Dermis microvascular lymphatic vessel endothelial cell (primary cell): ENCODE measurements around the gene C5orf52. TPM values are rescaled to one million over a fixed set of nuclear protein-coding genes. Genes with fewer than 3 reads are reported as not detected.
"Not testable (repeated sequence)": the region's sequence is repeated elsewhere in the genome, so short reads cannot be mapped to it uniquely, and the experiment has no call there.

ENCODE experiments used
- DNase-seq, 2 donors: peaks; one replicate each; pipeline versions ENCODE4 v3.0.0 to v3.0.0-alpha.2; 2010; ENCODE audit warnings: low read depth in 2 of 2
- total RNA-seq: library from RNA; depleted of rRNA; stranded (reverse); fragments of >200 nt; gene quantifications from 2 replicates; pipeline ENCODE4 v1.2.1, GENCODE V29; 2014

C5orf52 gene
- not detected in 2 replicates for total RNA-seq

- peak; percentile 53 for DNase-seq
These were observed at the start of gene C5orf52 for GRCh38 chr5:157670662-157671591. C5orf52 (plus strand) TSS chr5:157671533; CDS start chr5:157671615, 82 bp downstream.

- DNase-seq: no peak
These were observed 47.2 kb upstream of the C5orf52 start for GRCh38 chr5:157624144-157624543.

- DNase-seq: no peak
These were observed 44.5 kb upstream of the C5orf52 start for GRCh38 chr5:157626831-157627230.

GRCh38 chr5:157630341-157630740, 41.0 kb upstream of the C5orf52 start:
- DNase-seq: no peak

GRCh38 chr5:157640406-157641066, 30.8 kb upstream of the C5orf52 start:
- DNase-seq: no peak

GRCh38 chr5:157648275-157648990, 22.9 kb upstream of the C5orf52 start:
- DNase-seq: no peak

GRCh38 chr5:157649101-157649500, 22.2 kb upstream of the C5orf52 start:
- DNase-seq: no peak

GRCh38 chr5:157650991-157651611, 20.2 kb upstream of the C5orf52 start:
- no peak for DNase-seq

GRCh38 chr5:157651623-157652376, 19.5 kb upstream of the C5orf52 start:
- DNase-seq: peak; percentile 16 to 54

- DNase-seq: no peak
These were observed 19.0 kb upstream of the C5orf52 start, which contains the start of gene SOX30 for GRCh38 chr5:157652377-157652692. SOX30 (minus strand) TSS chr5:157652438; CDS start chr5:157652078, 360 bp downstream.

- no peak for DNase-seq
These were observed 13.8 kb upstream of the C5orf52 start for GRCh38 chr5:157657516-157657915.

GRCh38 chr5:157658893-157659292, 12.4 kb upstream of the C5orf52 start:
- DNase-seq: no peak

- no peak for DNase-seq
These were observed 11.3 kb upstream of the C5orf52 start for GRCh38 chr5:157659868-157660660.

GRCh38 chr5:157665467-157666070, 5.8 kb upstream of the C5orf52 start:
- DNase-seq: no peak

- DNase-seq: no peak
These were observed 3.0 kb upstream of the C5orf52 start for GRCh38 chr5:157668356-157668755.

- no peak for DNase-seq
These were observed 1.6 kb upstream of the C5orf52 start for GRCh38 chr5:157669701-157670097.

GRCh38 chr5:157671592-157672330, 428 bp downstream of the C5orf52 start:
- DNase-seq: no peak

- no peak for DNase-seq
These were observed 1.6 kb downstream of the C5orf52 start for GRCh38 chr5:157672976-157673375.

GRCh38 chr5:157674351-157674750, 3.0 kb downstream of the C5orf52 start:
- DNase-seq: not testable (repeated sequence)
